PFSK-1 (cell line): ENCODE data around the gene GRWD1.

ENCODE experiments used
- FOXP2 ChIP-seq: optimal IDR thresholded peaks from 2 replicates; pipeline ENCODE3; 2011; ENCODE audit warnings: borderline replicate concordance, control low read depth, inconsistent platforms; ENCODE audit not compliant: insufficient read depth; ENCODE audit errors: extremely low read length, extremely low read depth
- POLR2AphosphoS5 ChIP-seq: IDR thresholded peaks from 2 replicates; pipeline ENCODE4 v1.6.1; 2012; ENCODE audit warnings: low read depth, mild to moderate bottlenecking, control low read depth, low read length, moderate library complexity
- REST ChIP-seq, 2 experiments: IDR thresholded peaks; 2 replicates each; pipeline versions ENCODE4 v1.6.1 to v1.8.0; 2011 to 2012; ENCODE audit warnings: low read depth in 2 of 2, low read length in 2 of 2, control low read depth in 1 of 2, inconsistent platforms in 1 of 2, mild to moderate bottlenecking in 1 of 2, moderate library complexity in 1 of 2; ENCODE audit not compliant: insufficient read depth in 1 of 2
- SIN3A ChIP-seq: IDR thresholded peaks from 2 replicates; pipeline ENCODE4 v1.6.1; 2012; ENCODE audit warnings: mild to moderate bottlenecking, low read length, moderate library complexity, borderline replicate concordance; ENCODE audit not compliant: insufficient read depth
- TAF1 ChIP-seq: IDR thresholded peaks from 2 replicates; pipeline ENCODE4 v1.6.1; 2012; ENCODE audit warnings: low read length, control low read depth, borderline replicate concordance; ENCODE audit not compliant: insufficient read depth

- no peak for TF ChIP-seq REST (IDR thresholded peaks at IDR 0.05; ENCODE audit: insufficient read depth in 1 of 2, low read depth in 2 of 2, low read length in 2 of 2)
- no peak; the same call in 1 of the 2 replicates for TF ChIP-seq POLR2AphosphoS5
- no peak for TF ChIP-seq TAF1
- no peak for TF ChIP-seq FOXP2
- TF ChIP-seq SIN3A = no peak
Measured at GRCh38 chr19:48481846-48482639, 36.3 kb downstream of the GRWD1 start.
